Hepatocyte (in vitro differentiated cells): ENCODE measurements around the gene PRKCA.

Experiments used
- EZH2 ChIP-seq: fragments of 200-600 bp; sonication (generic); IDR thresholded peaks from 2 replicates; pipeline ENCODE4 v1.6.1; 2016; ENCODE audit warnings: antibody characterized with exemption, mild to moderate bottlenecking, borderline replicate concordance
- TF ChIP-seq, protein P1 (sequence below): fragments of 200-600 bp; sonication (generic); IDR thresholded peaks from 2 replicates; pipeline ENCODE4 v1.5.1; 2016; ENCODE audit warnings: antibody characterized with exemption, mild to moderate bottlenecking; ENCODE audit not compliant: poor library complexity

DNA sequence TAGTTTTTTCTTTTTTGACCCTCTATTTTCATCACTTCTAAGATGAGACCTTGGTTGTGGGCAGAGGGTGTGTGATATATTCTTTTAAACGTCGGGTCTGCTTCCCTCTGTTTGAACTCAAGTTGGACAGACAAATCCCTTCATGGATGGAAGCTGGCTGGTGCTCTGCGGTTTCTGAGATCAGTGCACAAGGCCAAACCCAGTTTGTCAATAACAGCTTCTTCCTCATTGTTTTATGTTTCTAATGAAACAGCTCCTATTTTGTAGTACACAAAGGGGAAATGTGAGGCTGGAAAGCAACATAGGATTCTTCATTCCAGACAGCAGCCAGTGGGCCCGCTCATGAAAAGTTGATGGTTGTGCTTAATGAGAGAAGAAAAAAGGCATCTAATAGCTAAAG, 159.6 kb downstream of the PRKCA start:
- TF ChIP-seq, protein P1, sequence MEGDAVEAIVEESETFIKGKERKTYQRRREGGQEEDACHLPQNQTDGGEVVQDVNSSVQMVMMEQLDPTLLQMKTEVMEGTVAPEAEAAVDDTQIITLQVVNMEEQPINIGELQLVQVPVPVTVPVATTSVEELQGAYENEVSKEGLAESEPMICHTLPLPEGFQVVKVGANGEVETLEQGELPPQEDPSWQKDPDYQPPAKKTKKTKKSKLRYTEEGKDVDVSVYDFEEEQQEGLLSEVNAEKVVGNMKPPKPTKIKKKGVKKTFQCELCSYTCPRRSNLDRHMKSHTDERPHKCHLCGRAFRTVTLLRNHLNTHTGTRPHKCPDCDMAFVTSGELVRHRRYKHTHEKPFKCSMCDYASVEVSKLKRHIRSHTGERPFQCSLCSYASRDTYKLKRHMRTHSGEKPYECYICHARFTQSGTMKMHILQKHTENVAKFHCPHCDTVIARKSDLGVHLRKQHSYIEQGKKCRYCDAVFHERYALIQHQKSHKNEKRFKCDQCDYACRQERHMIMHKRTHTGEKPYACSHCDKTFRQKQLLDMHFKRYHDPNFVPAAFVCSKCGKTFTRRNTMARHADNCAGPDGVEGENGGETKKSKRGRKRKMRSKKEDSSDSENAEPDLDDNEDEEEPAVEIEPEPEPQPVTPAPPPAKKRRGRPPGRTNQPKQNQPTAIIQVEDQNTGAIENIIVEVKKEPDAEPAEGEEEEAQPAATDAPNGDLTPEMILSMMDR = no peak
- no peak for TF ChIP-seq EZH2
